ENCODE results near the gene TEX51.

- TF ChIP-seq TSHZ1 (tag by site-specific recombination; IDR thresholded peaks at IDR 0.05; ENCODE audit: borderline replicate concordance) (no peak), BCL11A (tag by site-specific recombination; IDR thresholded peaks at IDR 0.05; ENCODE audit: low read depth) (no peak), ZNF426 (tag by site-specific recombination; IDR thresholded peaks at IDR 0.05) (no peak), PATZ1 (tag by site-specific recombination; IDR thresholded peaks at IDR 0.05) (no peak), ZNF248 (tag by site-specific recombination; IDR thresholded peaks at IDR 0.05) (no peak), OSR2 (tag by site-specific recombination; IDR thresholded peaks at IDR 0.05) (no peak), ZNF354C (tag by site-specific recombination; IDR thresholded peaks at IDR 0.05; ENCODE audit: borderline replicate concordance, low read depth) (no peak), ZNF274 (IDR thresholded peaks at IDR 0.05; ENCODE audit: low read length) (no peak), ZNF274 (tag by site-specific recombination; IDR thresholded peaks at IDR 0.05; ENCODE audit: borderline replicate concordance) (no peak)
These were observed 9.0 kb downstream of the TEX51 start for GRCh38 chr2:126907671-126908070.

Measured in HEK293 (cell line).